SIG-M5 treated with dmso at 0.1 percent for 504 hours (cell line): Measurements from ENCODE around the gene AHDC1.
A peak's percentile ranks its signal among the peaks of the same experiment; 100 is the strongest.

ENCODE experiments used
- DNase-seq: peaks from one replicate; lab custom pipeline; 2025; ENCODE audit not compliant: unreplicated experiment; lab: John Stamatoyannopoulos, UW

AHDC1 gene

GRCh38 chr1:27581823-27582243, 22.1 kb downstream of the AHDC1 start:
- no peak for DNase-seq

DNA sequence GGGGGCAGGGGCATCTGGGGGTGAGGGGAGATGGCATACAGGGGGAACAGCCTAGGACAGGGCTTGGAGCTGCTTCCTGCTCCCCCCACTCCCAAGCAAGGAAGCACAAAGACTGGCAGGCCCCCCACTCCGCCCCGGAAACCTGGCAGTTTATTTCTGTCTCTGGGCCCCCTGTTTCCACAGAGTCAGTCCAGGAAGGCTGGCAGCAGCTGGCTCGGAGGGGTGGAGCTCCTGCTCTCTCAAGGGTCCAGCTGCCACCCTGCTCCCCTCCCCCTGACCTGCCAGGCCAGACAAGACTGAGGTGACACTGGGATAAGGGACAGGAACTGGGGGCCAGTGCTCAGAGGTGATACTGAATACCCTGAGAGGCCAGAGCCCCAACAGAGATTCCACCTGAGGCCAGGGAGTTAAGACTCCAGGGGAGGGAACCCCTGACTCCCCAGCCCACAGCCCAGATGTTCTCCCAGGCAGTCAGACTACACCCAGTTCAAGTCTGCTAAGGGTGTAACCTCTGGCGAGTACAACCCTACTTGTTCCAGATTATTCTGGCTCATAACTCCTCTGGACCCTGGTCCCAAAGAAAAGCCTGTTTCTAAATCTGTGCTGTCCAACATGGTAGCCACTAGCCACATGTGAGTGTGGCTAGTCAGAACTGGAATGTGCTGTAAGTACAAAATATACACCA, 26.3 kb downstream of the AHDC1 start:
- no peak for DNase-seq

DNA sequence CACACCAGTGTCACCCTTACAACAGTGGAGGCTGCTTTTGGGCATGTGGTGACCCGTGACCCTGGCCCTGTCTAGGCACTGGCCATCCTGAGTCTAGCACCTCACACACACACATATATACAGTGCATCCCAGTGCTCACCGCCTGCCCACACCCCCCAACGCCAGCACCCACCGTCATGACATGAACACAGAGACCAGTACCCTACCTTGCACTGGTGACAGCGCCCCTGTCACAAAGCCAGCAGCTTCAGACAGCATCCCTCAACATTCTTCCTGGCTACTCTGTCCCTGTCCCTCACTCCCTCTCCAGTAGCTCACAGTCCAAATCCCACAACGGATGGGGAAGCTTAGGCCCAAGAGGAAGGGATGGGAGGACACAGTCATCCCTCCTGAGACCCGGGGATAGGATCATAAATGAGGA, 27.1 kb downstream of the AHDC1 start:
- no peak for DNase-seq

DNA sequence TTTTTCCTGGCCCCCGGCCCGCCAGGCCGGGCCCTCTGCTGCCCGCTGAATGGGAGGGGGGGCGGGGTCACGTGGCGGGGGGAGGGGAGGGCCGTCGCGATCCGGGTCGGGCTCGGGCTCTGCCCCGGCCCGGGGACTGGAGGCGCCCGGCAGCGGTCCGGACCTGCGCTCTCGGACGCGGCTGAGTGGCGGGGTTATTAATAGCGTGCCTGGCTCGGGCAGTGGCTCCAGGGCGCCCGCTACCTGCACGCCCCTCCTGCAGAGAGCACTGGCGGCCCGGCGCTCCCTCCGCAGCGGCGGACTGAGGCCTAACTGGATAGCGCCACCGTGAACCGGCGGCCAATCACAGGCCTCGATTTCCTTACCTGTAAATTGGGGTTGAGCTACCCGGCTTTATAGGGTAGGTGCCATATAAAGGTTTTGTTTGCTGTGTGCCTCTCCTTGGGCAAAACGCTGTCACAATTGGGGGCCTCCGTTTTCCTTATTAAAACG, 28.1 kb downstream of the AHDC1 start:
- no peak for DNase-seq

- DNase-seq: no peak
Observed at GRCh38 chr1:27574871-27575831, 28.8 kb downstream of the AHDC1 start.

GRCh38 chr1:27574001-27574781, 29.8 kb downstream of the AHDC1 start:
- DNase-seq: no peak

GRCh38 chr1:27572679-27573426, 31.1 kb downstream of the AHDC1 start:
- DNase-seq: no peak

DNA sequence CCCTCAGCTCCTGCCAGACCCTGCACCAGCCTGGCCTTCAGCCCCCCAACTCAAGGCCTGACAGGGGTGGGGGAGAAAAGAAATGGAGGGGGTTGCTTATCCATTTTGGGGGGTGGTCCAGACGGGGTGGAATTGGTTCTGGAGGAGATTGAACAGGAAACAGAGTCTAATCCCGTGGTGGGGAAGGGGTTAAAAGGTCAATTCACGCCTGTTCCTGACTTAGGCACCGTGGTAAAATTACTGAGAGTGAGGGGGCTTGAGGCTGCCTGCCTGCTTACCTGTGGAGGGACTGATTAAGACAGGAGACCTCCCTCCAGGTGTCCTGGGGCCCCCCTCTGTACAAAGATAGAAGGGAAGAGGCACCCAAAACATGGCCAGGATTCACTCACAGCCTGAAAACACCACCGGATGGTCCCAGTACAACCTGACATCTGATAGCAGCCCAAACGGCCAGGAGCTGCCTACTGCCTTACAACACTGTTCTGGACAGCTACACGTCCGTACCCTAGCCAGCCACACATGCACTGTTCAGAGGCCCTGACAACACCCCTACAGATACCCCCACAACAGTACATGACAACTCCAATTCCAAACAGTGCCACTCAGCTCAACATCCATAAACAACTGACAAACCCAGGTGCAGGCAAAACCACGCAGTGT, 31.8 kb downstream of the AHDC1 start:
- DNase-seq: no peak

GRCh38 chr1:27571439-27572018, 32.4 kb downstream of the AHDC1 start:
- DNase-seq: no peak

DNA sequence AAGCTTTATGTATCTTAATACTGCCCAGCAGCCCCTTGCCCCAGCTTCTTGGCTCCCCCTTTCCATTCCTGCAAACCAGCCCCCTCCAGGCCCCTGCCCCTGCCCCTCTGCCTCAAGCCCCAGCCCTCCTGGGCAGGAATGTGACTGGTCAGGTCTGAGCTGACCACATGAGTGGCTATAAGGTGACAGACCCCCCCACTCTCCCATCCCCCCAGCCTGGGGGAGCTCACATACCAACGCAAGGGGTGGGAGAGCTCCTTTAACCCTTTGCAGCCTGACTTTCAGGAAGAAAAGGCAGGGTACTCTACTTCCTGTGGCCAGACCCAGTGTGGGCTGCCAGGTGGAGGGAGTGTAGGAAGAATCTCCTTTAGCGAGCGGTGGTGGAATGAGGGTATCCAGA, 33.2 kb downstream of the AHDC1 start:
- no peak for DNase-seq

DNA sequence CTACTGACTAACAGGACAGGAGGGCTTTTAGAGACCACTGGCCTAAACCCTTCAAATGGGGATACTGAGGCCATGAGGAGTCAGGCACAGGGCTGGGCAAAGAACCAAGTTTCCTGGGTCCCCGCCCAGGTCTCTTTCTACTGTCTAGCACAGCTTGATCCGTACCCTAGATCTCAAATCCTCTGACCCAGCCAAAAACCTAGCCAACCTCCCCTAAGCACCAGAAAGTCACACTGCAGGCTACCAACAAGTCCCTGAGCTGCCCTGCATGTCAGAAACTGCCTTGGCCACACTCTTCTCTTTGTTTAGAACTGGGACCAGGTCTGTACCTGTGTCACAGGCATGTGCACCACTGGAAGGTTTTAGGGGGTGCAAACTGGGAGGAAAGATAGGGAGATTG, 33.6 kb downstream of the AHDC1 start:
- DNase-seq: no peak

- DNase-seq: no peak
Observed at GRCh38 chr1:27569506-27570291, 34.2 kb downstream of the AHDC1 start.

- no peak for DNase-seq
Observed at GRCh38 chr1:27569088-27569460, 34.9 kb downstream of the AHDC1 start.

DNA sequence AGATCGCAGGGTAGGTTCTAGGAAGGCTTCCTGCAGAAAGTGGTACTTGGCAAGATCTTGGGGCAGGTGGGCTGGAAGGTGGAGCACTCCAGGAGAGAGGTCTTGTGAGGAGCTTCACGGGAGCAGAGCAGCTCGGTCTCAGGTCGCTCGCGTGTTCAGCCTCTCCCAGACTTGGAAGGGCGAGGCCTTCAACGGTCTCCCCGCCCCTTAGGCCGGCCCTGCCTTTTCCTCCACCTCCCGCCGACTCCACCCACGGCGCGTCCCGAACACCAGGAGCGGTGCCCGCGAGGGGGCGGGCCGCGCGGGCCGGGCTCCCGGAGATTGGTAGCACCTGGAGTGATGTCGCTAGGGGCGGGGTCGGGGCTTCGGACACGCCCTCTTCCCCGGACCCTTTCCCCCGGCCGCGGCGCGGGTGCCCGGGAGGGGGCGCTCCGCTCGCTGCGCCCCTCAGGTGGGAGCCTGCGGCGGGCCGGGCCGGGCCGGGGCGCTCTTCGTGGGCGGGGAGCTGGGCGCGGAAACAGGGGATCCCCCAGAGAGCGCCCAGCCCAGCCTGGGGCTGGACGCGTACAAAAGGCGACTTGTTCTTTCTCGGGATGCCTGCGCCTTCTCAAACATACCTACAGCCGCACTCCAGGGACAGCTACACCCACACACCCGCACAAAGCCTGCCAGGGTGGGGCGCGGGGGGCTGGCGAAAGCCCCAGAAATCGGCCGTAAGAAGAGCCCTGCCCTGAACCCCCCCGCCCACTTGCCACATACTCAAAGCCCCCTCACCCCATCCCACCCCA, 35.5 kb downstream of the AHDC1 start:
- peak; percentile 86 for DNase-seq

DNA sequence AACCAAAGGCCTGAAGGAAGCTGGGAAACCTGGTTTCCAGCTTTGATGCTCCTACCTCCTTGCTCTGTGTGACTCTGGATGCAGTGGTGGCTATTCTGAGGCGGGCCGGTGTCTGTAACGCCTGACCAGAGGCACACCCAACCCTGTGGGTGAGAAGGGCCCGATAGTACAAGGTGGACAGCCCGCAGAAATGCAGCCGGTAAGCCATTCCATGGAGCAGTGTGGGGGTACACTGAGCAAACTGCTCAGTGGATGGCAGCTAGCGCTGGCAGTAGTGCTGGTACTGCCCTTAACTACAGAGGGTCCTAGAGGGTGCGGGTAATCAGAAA, 36.0 kb downstream of the AHDC1 start:
- DNase-seq: no peak

GRCh38 chr1:27567146-27567526, 36.8 kb downstream of the AHDC1 start:
- DNase-seq: no peak

- DNase-seq: no peak
Observed at GRCh38 chr1:27566462-27567145, 37.3 kb downstream of the AHDC1 start.
